Stimulated activated CD8-positive, alpha-beta memory T cell treated with anti-CD3 and anti-CD28 coated beads, Interleukin-12 subunit alpha, Interleukin-12 subunit beta, amount 100 ng/mL, for 4 hours (primary cell): ENCODE results near the gene ARHGAP26.

Experiments
- DNase-seq: peaks from one replicate; pipeline ENCODE4 v3.0.0-alpha.2; 2020; ENCODE audit warnings: low read depth

Gene ARHGAP26

DNA sequence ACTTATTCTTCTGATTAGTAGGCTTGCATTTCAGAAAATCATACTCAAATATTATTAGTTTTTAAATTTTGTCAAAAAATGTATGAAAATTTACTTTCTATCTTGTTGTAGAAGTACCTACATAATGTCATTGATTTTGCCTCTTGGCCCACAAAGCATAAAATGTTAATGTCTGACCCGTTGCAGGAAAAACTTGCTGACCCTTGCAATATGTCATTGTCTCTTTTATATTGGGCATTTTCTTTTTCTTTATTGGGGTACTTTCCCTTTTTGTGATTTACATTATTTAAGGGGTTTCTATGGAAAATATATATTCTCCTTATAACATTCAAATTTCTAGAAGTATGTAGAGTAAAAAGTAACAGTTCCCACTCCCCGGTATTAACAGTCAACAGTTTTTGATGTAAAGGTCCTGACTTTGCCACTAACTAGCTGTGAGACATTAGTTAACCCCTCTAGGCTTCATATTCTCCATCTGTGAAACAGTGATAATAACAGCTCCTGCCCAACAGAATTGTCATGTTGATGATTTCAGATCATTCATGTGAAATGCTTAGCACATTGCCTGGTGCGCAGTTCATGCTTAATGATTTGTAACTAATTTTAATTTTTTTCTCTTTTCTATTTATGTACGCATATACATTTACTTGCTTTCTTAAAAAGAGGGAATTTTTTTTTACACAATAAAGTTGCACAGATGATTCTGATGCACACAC is 243.2 kb downstream of the ARHGAP26 start:
- DNase-seq, result no peak

DNA sequence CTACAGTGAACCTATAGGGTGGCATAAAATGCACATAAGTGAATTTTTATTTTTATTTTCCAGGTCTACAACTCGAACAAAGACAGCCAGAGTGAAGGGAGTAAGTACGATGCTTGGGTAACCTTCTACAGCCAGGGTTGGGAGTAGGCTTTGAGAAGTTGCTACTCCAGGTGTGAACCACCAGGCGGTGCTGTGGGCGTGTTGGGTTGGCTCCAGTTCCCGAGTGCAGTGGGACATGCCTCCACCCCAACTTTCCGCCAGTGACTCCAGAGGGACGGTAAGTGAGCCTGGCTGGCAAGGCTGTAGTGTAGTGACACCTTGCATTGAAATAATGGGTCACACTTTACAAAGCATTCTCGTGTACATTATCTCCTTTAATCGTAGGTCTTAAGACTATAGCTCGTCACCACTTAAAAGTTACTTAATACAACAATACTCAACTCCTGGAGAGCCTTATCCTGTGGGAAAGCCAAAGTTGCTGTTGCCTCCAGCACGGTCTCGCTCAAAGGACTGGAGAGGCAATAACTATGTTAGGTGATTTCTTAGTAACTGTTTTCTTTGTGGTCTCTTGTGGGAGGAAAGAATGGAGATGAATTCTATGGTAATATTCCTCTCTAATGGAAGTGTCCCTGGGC is 244.0 kb downstream of the ARHGAP26 start:
- DNase-seq, result no peak

DNA sequence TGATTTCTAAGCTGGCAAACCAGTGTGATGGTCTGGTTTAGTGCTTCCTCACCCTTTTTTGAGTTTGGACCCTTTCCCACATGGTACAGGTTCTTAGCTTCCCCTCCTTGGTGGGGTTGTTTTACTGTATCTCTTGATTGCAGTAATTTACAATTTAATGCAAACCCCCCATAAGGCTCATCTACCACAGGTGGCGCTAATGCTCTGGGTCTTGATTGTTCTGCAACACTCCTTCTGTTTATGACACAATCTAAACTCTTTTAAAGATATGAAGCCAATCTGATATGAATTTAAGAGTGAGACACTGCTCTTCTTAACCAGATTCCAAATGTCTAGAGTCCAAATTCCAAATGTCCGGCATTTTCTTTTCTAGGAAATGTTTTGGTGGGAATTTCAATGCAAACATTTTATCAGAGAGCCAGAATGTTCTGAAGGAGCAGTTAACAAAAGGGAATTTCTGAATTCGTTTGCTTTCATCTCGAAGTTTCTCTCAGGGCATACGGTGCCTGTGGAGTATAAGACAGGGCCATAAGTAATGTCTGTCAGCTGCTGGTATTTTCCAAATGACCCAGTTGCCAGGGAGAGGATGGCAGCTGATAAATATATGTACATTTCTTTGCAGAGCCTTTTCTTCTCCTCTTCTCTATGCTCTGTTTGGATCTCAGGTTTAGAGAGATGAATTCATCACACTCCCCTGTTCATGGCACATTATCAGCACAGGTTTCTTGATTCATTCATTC is 246.8 kb downstream of the ARHGAP26 start:
- DNase-seq, result no peak

DNA sequence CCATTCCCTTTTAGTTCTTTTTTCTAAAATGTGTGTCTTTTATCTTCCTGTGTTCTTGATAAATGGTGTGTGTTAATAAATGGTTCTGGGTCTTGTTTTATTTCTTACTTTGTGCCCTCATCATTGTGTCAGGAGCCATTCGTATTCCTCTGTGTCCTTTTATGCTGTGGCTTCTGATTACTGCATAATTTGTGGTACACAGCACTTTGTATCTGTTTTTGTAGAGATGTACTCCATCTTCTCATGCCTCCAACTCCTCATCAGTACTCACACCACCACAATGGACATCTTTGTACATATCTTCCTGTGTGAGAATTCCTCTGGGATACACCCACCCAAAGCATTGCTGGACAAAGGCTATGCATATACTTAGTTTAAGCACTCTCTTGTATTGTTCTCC is 247.4 kb downstream of the ARHGAP26 start:
- DNase-seq, result no peak

DNA sequence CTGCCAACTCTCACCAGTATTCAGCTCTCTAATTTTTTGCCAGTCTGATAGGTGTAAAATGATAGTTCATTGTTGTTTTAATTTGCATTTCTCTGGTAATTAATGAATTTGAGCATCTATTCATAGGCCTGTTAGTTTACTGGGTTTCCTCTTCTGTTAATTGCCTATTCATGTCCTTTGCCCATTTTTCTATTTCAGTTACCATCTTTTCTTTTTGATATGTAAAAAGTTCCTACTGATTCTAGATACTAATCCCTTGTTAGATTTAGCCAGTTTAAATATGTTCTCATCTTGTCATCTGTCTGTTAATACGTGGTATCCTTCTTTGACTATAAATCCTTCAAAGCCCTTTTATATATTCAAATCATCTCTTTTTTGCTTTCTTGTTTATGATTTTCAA is 247.8 kb downstream of the ARHGAP26 start:
- DNase-seq, result no peak

DNA sequence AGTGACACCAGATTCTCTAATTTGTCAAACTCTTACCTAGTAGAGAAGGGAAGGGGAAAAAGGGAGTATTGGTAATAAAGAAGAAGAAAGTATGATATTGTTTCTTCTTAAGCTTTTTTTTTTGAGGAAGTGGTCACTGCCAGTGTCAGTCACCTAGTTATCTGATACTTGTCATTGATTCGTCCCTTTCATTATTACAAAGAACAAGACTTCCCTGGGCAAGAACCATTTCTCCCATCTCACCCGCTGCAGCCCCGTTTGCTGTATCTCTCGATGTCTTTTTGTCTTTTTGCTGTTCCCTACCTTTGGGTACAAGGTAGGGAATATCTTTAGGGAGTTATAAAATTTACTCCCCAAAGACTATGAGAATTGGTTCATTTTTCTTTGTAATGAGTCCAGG is 249.0 kb downstream of the ARHGAP26 start:
- DNase-seq, result no peak

DNA sequence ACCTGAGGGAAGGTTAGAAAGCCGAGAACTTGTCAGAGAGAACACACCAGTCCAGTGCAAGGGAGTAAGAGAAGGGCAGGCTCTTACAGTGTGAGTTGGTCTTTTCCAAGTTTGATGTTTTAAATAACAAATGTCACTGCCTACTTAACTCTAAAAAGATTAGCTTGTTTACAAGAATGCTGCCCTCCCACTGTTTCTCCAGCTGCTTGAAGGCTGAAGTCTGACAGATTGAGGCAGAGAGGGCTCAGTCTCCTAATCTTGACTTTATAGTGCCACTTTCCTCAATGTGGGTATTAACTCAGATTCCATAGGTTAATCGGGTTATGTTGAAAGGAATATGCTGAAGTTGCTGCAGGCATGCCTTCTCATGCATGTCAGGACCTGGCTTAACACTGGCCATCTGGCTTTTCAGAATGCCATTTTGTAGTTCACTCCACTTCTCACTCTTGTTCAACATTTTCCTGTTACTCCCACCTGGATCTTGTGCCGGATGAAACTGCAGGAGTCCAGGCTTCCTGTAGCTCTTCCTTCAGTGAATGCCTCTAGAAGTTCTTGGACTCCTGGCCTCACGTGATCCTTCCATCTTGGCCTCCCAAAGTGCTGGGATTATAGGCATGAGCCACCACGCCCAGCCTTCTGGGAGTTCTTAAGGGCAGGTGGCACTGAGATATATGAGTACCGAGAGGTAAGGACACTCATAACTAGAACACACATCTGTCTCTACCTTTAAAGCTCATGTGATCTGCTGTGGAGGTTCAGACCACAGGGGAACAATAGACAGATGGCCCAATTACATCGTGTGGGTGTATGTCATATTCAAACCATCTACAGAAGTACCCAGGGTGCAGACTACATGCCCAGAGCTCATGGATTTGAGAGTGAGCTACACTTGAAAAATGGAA is 249.7 kb downstream of the ARHGAP26 start:
- DNase-seq, result no peak

DNA sequence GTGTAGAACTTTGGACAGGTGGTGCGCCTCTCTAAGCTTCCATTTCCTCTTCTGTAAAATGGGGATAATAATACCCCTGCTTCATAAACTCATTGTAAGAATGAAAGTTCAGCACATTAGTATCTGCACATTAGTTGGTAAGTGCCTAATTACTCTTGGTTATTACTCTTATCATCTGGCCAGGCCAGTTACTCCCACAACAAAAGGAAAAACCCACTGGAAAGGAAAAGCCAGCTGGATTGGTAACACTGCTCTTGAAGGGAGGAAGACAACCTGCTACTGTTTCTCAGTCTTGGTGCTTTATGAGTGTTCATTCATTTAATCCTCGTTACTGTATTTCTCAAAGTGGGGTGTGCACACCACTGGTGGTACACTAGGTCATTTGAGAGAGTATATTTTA is 251.4 kb downstream of the ARHGAP26 start:
- DNase-seq, result no peak

DNA sequence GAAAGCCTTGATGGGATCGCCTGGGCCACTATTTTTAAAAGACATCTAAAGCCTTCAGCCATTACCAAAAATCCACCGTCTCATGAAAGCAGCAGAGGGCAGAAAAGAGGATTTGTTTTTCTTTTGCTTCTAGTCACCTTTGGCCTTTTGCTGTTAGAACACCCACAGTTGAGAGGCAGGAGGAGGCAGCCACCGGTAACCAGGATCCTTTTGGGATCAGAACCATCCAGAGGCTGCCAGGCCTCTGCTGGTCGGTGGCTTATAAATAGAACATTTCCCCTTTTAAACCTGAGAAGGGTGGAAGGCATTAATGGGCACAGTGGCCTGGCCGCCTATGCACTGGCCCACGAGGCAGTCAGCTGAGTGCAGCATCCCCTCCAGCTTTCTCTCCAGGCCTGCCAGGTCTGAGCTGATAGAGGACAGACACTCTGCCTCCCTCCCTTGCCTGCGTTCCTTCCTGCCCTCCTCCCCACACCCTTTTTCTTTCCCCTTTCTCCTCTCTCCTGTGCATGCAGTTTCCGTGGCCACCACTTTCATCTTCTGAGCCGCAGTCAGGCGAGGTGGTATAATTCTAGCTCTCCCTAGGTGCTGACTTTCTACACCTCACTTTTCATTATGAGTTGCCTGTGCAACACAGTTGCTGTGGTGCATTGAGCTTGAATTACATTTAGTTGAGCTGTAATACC is 253.4 kb downstream of the ARHGAP26 start:
- no peak for DNase-seq

DNA sequence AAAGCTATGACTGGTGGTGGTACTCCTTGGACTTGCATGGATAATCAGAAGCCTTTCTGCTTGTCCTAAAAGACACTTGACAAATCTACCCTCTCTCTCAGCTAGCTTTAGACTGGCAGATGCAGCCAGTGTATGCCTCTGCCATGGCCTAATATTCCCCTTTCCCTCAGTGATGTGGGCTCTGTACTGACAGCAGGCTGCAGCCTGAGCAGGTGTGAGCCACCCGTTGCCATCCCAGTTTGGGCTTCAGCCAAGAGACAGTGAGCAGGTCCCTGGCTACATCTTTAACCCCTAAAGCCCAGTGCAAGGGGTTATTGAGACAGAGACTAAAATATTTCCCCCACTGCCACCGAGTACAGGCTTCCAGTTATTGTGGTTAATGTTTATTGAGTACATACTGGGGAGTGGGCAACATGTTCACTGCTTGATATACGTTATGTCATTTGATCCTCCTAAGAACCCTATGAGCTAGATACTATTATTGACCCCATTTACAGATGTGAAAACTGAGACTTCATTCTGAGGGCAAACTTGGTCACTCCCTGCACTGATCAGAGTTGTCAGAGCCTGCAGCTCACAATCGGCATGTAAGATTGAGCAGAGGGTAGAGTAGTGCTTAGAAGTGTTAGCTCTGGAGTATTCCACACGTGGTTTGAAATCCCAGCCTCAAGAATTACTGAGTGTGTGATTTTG is 254.2 kb downstream of the ARHGAP26 start:
- DNase-seq, result no peak

DNA sequence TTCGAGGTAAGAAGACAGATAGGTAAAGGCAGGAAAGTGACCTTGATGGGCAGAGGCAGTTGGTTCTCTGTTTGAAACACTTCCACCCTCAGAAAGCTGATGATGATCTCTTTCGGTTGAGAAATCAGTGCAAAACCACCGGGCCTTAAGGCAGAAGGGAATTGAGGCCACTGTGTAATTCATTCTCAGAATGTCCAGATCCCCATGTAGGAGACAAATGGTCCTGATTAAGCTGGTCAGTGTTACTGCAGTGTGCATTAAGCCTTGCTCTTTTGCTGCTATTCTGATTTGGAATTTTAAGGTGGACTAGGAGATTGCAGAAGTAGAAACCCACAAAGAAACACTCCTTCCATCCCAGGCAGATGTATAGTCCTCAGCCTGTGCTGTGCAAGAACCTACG is 255.2 kb downstream of the ARHGAP26 start:
- DNase-seq, result no peak

DNA sequence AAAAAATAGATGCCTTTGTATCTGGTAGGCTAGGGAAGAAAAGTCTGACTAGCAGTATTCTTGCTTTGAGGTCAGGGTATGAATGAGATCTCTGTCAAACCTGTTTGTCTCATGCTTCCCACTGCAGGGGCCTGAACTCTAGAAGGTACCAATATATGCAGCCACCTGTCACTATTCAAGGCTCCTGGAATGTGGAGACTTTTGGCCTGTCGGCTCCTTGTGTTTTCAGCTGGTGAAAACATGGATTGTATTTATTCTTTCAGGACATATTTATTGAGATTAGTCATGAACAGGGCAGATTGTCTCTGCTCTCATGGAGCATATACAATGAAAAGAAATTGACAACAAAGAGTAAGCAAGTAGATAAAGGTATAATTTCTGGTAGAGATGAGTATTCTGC is 255.8 kb downstream of the ARHGAP26 start:
- no peak for DNase-seq

DNA sequence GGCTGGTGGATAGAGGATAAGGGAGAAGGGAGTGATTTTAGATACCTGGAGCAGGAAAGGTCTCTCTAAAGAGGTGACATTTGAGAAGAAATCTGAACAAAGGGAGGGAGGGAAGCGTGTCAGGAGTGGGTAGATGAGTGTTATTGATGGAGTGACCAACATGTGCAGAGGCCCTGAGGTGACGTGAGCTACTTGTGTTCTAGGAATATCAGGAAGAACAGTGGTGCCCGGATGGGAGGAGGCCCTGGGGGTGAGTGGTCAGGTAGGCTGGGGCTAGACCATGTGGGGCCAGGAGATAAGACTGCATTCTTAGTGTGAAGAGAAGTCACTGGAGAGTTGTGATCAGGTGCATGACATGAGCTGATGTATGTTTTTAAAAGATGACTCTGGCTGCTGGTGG is 256.2 kb downstream of the ARHGAP26 start:
- DNase-seq, result no peak

DNA sequence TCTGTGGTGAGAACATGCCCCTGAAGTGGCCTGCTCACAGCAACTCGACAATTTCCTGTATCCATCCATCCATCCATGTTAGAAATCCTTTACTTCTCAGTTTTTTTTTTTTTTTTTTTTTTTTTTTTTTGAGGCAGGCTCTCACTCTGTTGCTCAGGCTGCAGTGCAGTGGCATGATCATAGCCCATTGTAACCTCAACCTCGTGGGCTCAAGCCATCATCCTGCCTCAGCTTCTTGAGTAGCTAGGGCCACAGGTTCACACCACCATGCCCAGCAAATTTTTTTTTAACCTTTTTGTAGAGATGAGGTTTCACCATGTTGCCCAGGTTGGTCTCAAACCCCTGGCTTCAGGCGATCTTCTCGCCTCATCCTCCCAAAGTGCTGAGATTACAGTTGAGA is 259.1 kb downstream of the ARHGAP26 start:
- no peak for DNase-seq

DNA sequence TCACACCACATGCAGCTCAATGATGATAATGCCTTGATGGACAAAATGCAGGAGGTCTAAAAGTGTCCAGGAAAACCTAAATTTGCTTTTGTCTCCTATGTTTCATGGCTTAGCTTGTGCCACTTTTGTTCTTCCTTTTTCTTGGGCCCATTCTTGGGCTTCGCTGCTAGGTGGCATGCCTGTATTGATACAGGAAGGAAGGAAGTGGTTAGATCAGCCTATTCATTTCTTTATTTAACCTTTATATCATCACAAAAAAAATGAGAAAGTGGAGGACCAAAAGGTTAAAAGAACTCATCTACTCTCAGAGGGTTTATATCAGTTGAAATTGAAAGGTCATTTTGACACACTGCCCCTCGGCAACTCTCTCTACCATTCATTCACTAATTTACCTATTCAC is 260.2 kb downstream of the ARHGAP26 start:
- DNase-seq, result no peak

DNA sequence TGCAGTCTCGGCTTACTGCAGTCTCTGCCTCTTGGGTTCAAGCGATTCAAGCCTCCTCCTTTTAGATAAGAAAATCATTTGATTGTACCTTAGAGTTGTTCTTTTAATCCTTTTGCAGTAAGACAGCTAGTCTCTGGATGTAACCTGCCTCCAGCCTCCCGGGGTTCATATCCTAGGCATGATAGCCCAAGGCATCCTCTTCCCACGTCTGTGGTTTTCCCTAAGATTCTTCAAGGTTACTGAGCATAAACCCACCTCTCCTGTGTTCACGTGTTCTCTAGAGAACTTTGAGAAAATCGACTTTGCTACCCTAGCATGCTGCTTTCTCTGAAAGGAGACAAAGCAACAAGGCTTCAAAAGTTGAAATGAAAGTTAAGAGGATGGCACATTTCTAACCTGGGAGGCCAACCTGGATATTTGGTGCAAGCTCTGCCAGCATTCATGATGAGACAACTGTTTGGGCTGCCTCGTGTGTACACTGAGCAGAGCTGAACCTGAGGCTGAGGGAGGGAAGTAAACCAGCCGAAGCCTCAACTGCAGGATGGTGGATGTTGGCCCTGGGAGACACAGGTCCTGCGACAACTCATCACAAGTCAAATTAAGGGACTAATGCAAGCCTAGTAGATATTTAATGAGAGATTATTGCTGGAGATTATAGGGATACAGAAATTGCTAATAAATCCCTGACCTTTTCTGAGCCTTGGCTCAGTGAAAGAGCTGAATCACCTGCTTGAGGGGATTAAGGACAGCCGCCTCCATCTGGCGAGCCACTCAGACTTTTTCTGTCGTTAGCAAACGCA is 261.8 kb downstream of the ARHGAP26 start:
- DNase-seq, result no peak

DNA sequence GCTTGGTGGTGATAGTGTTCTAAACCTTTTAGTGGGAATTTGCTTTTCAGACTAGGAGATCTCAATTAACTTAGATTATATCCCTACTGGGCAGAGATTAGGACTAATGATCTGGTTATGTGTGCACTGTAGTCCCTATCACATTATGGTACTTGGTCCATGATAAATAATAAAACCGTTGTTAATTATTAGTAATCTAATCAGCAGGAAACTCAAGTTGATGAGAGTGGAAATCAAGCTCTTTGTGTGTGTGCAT is 262.3 kb downstream of the ARHGAP26 start:
- no peak for DNase-seq

DNA sequence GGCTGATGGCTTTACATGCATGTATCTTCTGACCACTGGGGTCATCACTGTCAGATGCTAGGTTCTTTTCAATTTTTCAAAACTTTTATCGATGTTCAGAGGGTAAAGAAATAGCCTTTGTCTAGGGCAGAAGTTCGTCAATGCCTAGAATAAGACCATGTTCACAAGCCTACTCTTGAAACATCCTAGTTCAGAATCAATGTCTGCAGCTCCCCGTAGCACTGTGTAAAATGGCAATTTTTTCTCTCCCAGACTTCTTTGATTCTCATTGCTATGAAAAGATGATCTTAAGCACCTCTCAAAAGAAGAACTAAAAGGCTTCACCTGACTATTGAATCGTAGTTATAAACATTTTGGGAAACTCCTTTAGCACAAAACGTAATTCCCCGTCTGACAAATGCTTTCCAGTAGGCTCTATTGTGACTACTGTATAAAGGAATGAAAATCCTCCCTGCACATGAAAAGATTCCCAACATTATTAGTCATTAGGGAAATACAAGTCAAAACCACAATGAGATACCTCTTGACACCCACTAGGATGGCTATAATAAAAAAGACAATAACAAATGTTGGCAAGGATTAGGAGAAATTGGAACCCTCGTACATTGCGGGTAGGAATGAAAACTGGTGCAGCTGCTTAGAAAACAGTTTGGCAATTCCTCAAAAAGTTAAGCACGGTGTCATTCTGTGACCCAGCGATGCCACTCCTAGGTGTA is 263.5 kb downstream of the ARHGAP26 start:
- no peak for DNase-seq

DNA sequence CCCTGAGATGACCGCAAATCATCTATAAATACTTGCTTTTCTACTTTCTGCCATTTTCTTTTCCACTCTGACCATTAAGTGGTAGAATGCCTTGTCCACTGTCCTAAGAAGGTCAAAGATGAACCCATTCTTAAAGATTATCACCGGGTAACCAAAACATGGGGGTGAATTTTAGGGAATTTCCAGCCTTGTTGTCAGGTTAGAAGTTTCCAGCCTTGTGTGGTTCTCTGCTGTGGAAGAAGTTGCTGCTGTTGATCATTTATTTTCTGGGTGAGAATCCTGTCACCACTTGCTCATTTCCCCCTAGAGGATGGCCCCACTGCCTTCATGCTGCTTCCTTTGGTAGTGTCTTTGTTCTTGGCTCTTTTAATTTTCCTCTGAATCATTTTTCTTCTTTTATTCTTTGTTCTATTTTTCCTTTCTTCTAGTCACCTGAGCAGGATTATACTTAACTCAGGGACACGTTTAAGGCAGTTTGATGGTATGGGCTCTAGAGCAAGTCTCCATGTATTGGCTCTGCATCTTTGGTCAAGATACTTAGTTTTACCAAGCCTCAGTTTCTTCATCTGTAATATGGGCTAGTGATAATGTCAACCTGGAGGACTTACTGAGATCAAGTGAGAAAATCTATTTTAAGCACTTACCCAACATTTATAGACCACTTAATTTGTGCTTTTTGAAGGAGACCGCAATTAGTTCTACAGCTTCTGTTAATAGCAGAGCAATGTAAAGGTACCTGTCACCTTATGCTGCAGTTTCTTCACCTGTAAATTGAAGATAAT is 266.2 kb downstream of the ARHGAP26 start:
- DNase-seq, result no peak
